AG04449 (cell line): Measurements from ENCODE around the gene PRCC.

ENCODE experiments used
- CTCF ChIA-PET: fragments of 350-600 bp; formaldehyde crosslinking; extraction: SDS; loops from one replicate; lab custom pipeline; 2021; ENCODE audit warnings: antibody characterized with exemption; lab: Yijun Ruan, JAX
- POLR2A ChIA-PET: fragments of 400-600, 350-600 bp; formaldehyde crosslinking; extraction: SDS; loops from one replicate; lab custom pipeline; 2020; ENCODE audit warnings: antibody characterized with exemption, inconsistent platforms; lab: Yijun Ruan, JAX
- DNase-seq: peaks from one replicate; pipeline ENCODE4 v3.0.0-alpha.2; 2010; ENCODE audit warnings: low read depth, low spot score
- H3K4me3 ChIP-seq: 2 replicates; pipeline ENCODE4 v1.5.1; 2011; ENCODE audit warnings: low read depth, mild to moderate bottlenecking, control low read depth, low read length
- CTCF ChIP-seq: IDR thresholded peaks from one replicate; pipeline ENCODE4 v1.5.1; 2011; ENCODE audit warnings: mild to moderate bottlenecking, moderate library complexity, low read length, control low read depth, inconsistent platforms; ENCODE audit not compliant: insufficient read depth; ENCODE audit errors: missing control alignments

Gene PRCC

DNA sequence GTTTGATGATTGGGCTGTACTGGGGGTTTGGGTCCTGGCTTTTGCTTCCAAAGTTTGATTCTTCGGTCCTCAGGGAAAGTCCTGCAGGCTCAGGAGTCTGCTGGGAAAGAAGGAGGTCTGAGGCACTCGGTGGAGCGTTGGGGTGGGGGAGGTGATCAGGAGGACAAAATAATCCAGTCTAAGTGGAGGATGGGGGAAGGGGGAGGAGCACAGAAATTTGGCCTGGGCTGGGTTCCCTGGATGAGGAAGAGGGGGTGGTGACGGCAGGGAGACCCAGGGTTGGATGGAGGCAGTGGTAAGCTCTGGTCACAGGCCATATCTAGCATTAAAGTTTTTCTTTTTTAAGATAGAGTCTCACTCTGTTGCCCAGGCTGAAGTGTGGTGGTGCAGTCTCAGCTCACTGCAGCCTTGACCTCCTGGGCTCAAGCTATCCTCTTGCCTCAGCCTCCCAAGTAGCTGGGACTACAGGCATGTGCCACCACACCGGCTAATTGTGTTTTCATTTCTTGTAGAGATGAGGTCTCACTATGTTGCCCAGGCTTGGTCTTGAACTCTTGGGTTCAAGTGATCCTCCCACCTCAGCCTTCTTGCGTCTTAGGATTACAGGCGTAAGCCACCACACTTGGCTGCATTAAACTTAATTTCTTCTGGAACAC lies 42.5 kb downstream of the PRCC start:
- no peak for TF ChIP-seq CTCF

GRCh38 chr1:156811168-156811567 lies 43.8 kb downstream of the PRCC start:
- ChIA-PET POLR2A (no interaction called here), CTCF (interaction anchor here (1.1 to 29.3 kb wide), 5 partner anchors 11 to 117 kb away, joined by 3 to 476 read pairs (median 8); partner anchors contain the start of genes INSRR and NTRK1)
- H3K4me3 ChIP-seq: no peak overlapping the region
- no peak for TF ChIP-seq CTCF
- DNase-seq: no peak

More for the DNA sequence above, 42.5 kb downstream of the PRCC start:
- CTCF ChIA-PET: interaction anchor here (0.6 to 29.3 kb wide), 9 partner anchors 10 to 124 kb away, joined by 3 to 476 read pairs (median 5); partner anchors contain the start of genes INSRR and NTRK1
- no peak overlapping the region for H3K4me3 ChIP-seq
- POLR2A ChIA-PET: no interaction called here
- DNase-seq: no peak

DNA sequence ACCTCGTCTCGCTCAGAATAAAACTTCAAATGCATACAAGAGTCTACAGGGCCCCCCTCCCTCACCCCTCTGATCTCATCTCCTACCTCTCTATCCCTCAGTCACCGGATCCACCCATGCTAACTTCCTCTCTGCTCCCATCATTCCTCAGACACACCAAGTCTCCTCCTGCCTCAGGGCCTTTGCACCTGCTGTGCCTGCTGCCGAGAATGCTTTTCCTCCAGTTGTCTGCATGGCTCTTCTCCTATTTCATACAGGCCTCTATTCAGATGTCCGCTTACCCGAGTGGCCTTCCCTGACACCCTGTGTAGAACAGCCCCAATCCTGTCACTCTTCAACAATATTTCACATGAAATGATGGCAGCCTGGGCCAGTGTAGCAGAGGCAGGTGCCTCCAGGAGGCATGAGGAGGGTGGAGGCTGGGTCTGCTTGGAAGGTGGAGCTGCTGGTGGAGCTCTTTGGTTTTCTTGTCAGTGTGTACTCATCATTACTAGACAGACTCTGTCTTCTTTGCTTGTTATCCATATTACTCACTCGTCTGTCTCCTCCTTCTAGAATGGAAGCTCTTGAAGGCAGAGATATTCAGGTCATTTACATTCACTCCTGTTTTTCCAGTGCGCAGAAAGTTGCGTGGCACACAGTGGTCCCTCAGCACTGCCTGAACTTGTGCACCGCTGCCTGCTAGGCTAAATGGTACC lies 45.1 kb downstream of the PRCC start:
- H3K4me3 ChIP-seq: no peak overlapping the region
- no peak for TF ChIP-seq CTCF
- CTCF ChIA-PET: interaction anchor here (0.8 to 29.3 kb wide), 11 partner anchors 10 to 115 kb away, joined by 3 to 476 read pairs (median 9); partner anchors contain the start of genes INSRR and NTRK1
- POLR2A ChIA-PET: interaction anchor here (0.6 to 1.1 kb wide), 2 partner anchors 10 to 49 kb away, joined by 3 to 4 read pairs; no protein-coding TSS in a partner anchor
- DNase-seq: no peak

- ChIA-PET CTCF (interaction anchor here (0.8 to 29.3 kb wide), 12 partner anchors 9 to 124 kb away, joined by 3 to 476 read pairs (median 8); partner anchors contain the start of genes INSRR and NTRK1), POLR2A (interaction anchor here (0.6 to 1.1 kb wide), 2 partner anchors 11 to 50 kb away, joined by 3 to 4 read pairs; no protein-coding TSS in a partner anchor)
- peak overlapping the region; percentile 33; the same call in 1 of the 2 replicates for H3K4me3 ChIP-seq
- no peak for TF ChIP-seq CTCF
- DNase-seq: no peak
These were observed 46.0 kb downstream of the PRCC start for GRCh38 chr1:156813298-156813697.

DNA sequence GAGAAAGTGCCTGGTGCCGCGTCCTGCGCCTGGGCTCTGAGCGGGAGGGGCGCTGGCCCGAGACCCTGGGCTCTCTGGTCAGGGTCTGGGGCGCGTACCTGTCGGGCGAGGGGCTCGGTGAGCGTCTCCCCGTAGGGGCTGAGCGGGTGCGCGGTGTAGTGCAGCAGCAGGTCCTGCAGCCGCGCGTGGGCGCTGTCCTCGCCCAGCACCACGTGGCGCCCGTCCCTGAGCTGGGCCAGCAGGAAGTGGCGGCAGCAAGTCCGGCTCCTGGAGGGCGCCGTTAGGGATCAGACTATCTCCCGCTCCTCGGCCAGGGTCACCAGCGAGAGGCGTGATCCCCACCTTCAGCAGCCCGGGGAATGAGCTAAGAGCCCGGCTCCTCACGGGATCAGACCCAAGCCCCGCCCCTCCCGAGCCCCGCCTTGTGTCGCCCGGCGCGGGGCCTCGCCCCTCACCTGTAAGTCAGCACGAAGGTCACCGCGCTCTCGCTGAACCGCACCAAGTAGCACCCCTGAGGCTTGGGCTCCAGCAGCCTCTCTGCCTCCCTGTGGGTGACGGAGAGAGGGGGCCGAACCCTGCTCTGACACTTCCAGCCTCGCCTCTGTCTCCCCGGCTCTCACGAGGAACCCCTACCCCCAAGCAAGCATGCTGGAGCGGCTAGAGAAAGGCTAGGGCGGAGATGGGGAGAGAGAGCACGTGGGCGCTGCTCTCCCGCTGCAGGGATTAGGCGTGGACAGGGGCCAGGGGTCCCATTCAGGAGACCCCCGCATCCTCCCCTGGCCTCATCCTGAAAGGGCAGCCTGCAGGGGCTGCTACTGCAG lies 46.6 kb downstream of the PRCC start:
- DNase-seq: no peak
- TF ChIP-seq CTCF: peak; percentile 80

More for the DNA sequence above, 46.6 kb downstream of the PRCC start:
- H3K4me3 ChIP-seq: peak overlapping the region; percentile 33
- ChIA-PET POLR2A (no interaction called here), CTCF (interaction anchor here (0.7 to 29.3 kb wide), 13 partner anchors 9 to 125 kb away, joined by 3 to 476 read pairs (median 8); partner anchors contain the start of genes INSRR, ISG20L2, METTL25B and NTRK1)
